Bronchial epithelial cell (primary cell): ENCODE results near the gene NID2. TPM values are rescaled to one million over a fixed set of nuclear protein-coding genes. Genes with fewer than 3 reads are reported as not detected.

Experiments used
- DNase-seq: peaks from one replicate; pipeline ENCODE4 v3.0.0-alpha.2; 2010; ENCODE audit warnings: low read depth
- FAIRE-seq: peaks from 2 replicates; lab custom pipeline; 2011; peaks lifted over from hg19 to GRCh38; lab: Jason Lieb, UNC
- H3K27me3 ChIP-seq: 2 replicates; pipeline ENCODE4 v1.5.1; 2011; ENCODE audit warnings: low read length; ENCODE audit not compliant: control insufficient read depth, insufficient read depth
- H3K36me3 ChIP-seq: 2 replicates; pipeline ENCODE4 v1.5.1; 2011; ENCODE audit warnings: low read length; ENCODE audit not compliant: control insufficient read depth, insufficient read depth
- H3K4me3 ChIP-seq: 2 replicates; pipeline ENCODE4 v1.5.1; 2011; ENCODE audit warnings: mild to moderate bottlenecking, low read depth, low read length, control low read depth
- total RNA-seq: library from RNA; depleted of rRNA; stranded (reverse); fragments of >200 nt; gene quantifications from 2 replicates; pipeline ENCODE4 v1.2.1, GENCODE V29; 2014
- TF ChIP-seq, protein P1 (sequence below): IDR thresholded peaks from 2 replicates; pipeline ENCODE4 v1.5.1; 2011; ENCODE audit warnings: mild to moderate bottlenecking, moderate library complexity, low read length, control low read depth, inconsistent platforms; ENCODE audit not compliant: insufficient read depth, severe bottlenecking

NID2 gene
- total RNA-seq, 1 donor from 2014 or later, result 3.9 TPM

DNA sequence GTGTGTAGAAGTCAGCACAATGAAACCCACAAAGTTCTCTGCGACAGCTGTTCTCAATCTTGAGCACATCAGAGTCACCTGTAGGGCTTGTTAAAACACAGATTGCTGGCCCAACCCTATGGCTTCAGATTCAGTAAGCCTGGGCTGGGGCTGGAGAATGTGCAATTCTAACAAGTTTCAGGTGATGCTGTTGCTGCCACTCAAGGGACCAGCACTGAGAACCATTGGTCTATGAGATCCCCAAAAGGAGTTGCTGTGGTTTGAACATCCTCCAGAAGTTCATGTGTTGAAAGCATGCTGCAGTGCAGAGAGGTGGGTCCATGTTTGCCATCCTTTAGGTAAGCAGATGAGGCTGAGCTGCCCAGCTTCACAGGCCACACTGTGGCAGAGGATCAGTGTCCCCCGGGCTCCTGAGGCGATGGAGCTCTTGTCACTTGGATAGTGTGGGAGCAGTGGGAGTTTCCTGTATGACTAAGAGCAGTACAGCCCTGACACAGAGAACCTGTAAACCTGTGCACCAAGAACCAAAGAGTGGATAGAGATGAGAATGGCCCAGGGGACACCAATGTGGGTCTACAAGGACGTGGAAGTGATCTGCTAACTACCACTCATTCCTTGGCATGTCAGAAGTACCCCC is 87.5 kb downstream of the NID2 start:
- TF ChIP-seq, protein P1, sequence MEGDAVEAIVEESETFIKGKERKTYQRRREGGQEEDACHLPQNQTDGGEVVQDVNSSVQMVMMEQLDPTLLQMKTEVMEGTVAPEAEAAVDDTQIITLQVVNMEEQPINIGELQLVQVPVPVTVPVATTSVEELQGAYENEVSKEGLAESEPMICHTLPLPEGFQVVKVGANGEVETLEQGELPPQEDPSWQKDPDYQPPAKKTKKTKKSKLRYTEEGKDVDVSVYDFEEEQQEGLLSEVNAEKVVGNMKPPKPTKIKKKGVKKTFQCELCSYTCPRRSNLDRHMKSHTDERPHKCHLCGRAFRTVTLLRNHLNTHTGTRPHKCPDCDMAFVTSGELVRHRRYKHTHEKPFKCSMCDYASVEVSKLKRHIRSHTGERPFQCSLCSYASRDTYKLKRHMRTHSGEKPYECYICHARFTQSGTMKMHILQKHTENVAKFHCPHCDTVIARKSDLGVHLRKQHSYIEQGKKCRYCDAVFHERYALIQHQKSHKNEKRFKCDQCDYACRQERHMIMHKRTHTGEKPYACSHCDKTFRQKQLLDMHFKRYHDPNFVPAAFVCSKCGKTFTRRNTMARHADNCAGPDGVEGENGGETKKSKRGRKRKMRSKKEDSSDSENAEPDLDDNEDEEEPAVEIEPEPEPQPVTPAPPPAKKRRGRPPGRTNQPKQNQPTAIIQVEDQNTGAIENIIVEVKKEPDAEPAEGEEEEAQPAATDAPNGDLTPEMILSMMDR, result no peak
- H3K4me3 ChIP-seq, result no peak overlapping the region
- no peaks in the 10 kb centered on the region for H3K36me3 ChIP-seq
- no peak for DNase-seq
- H3K27me3 ChIP-seq, result peaks cover 2% of the 10 kb centered on the region
- no peak for FAIRE-seq

DNA sequence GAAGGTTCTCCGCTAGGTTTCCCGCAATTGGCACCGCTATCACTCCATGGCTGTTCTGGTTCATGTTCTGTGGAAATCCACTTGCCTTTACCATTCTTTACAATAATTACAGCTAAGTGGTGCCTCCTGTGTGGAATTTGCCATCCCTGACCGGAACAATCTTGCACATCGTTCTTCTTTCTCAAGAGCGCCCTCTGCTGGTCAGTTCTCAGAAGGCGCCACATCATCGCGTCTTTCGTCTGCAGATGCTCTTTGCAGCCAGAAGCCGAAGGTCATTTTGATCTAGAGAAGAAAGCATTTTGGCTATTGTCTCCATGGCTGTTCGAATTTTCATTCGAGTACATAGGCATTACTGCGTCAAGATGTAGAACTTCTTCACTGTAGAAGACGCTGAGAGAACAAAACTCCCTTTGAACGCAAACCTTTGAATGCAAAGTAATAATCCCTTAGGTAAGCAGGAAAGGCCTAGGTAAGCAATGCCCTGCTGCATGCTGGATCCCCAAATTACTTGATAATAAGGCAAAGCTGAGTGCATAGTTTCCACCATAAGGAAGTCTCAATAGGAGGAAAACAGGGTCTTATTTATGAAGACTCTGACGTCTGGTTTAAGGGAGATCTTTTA is 89.7 kb downstream of the NID2 start:
- no peak for FAIRE-seq
- Histone ChIP-seq H3K36me3 (no peaks in the 10 kb centered on the region), H3K4me3 (no peak overlapping the region), H3K27me3 (peaks cover 5% of the 10 kb centered on the region)
- TF ChIP-seq, protein P1, result peak; percentile 82
- peak; percentile 71 for DNase-seq

DNA sequence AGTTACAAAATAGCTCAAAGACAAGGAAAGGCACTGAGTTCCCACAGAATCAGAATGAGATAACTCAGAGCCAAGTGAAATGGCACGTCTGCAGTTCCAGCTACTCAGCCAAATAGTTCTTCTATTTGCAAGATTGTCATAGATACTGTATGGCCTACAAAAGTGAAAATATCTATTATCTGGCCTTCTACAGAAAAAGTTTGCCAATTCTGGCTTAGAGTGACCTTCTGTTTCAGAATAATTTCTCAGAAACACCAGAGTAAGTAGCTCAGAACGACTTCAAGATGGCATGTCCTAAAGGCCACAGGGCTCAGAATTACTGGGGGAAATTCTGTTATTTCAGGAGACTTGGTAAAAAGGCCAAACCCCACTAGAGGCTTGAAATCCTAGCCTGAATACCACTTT is 90.2 kb downstream of the NID2 start:
- DNase-seq (no peak), FAIRE-seq (no peak)
- Histone ChIP-seq H3K36me3 (no peaks in the 10 kb centered on the region), H3K27me3 (peaks cover 5% of the 10 kb centered on the region), H3K4me3 (no peak overlapping the region)
- TF ChIP-seq, protein P1, result no peak

DNA sequence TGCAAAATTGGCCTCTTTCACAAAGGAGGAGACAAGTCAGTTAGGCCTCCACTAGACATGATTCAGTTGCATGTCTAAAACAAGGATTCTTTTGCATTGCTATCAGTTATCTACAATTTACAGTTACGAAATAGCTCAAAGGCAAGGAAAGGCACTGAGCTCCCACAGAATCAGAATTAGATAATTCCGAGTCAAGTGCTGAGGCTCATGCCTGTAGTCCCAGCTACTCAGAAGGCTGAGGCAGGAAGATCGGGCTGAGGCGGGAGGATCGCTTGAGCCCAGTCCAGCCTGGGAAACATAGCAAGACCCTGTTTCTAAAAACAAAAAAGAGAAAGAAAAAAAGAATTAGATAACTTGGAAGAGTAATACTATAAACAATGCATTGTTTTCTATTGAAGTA is 91.8 kb downstream of the NID2 start:
- Histone ChIP-seq H3K27me3 (peaks cover 5% of the 10 kb centered on the region), H3K36me3 (no peaks in the 10 kb centered on the region), H3K4me3 (no peak overlapping the region)
- DNase-seq (no peak), FAIRE-seq (no peak)
- TF ChIP-seq, protein P1, result no peak

DNA sequence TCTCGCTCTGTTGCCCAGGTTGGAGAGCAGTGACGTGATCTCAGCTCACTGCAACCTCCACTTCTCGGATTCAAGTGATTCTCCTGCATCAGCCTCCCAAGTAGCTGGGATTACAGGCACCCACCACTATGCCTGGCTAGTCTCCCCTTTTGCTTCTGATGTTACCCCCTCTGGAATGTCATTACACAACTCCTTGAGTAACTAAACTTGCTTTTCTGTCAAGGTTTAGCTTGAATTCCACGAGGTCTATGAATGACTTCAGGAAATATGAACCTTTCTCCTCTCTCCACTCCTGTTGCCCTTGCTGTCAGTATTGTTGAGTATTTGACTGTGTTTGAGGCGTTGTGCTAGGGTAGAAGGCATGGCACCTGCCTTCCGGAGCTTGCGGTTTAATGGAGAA is 96.3 kb downstream of the NID2 start:
- FAIRE-seq (no peak), DNase-seq (no peak)
- H3K36me3 ChIP-seq, result no peaks in the 10 kb centered on the region
- H3K27me3 ChIP-seq, result peaks cover 4% of the 10 kb centered on the region
- H3K4me3 ChIP-seq, result no peak overlapping the region
- TF ChIP-seq, protein P1, result no peak
